D341Med (cell line): ENCODE data around the gene CDKN2A.

Experiments used
- DNase-seq: peaks from one replicate; pipeline ENCODE4 v3.0.0; 2012; ENCODE audit warnings: low spot score

The CDKN2A gene

GRCh38 chr9:21993893-21994555 lies at the start of gene CDKN2A:
CDKN2A (minus strand) TSS chr9:21994392.
- DNase-seq, result no peak

GRCh38 chr9:22043928-22044327 lies 49.7 kb upstream of the CDKN2A start:
- no peak for DNase-seq

GRCh38 chr9:22041775-22042174 lies 47.6 kb upstream of the CDKN2A start:
- no peak for DNase-seq

GRCh38 chr9:22041344-22041743 lies 47.2 kb upstream of the CDKN2A start:
- DNase-seq, result no peak

GRCh38 chr9:22040760-22041159 lies 46.6 kb upstream of the CDKN2A start:
- no peak for DNase-seq

GRCh38 chr9:22039258-22039657 lies 45.1 kb upstream of the CDKN2A start:
- no peak for DNase-seq

DNA sequence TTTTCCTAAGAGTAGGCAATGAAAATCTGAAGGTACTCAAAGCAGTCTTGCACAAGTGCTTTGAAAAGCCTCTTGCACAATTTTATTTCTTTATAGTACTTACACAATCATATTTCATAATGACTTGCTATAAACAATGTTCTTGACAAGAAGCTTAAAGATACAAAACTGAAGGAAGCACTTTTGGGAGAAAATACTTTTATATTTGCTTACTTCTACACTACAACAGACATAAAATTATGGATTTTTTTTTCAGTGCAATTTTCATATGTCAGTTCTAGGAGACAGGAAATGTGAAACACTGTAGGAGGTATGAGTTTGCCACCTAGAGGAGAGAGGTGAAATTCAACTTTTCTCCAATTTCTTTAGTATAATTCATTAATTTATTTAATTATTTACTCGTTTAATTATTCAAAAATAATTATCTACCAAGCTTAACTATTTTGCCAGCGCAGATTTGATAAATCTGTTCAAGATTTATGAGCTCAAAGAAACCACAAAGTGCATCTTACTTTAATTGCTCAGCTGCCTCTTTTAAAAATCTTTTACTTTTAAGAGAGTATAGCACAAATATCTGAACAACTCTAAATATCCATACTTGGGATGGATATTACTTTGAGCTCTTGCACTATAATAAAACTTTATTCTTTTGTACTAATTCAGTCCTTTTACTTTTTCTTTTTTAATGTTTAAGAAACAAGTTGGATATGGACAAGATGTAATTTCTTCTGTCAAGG lies 43.9 kb upstream of the CDKN2A start:
- DNase-seq, result no peak

- DNase-seq, result no peak
Observed at GRCh38 chr9:22036866-22037626, 42.9 kb upstream of the CDKN2A start.

- DNase-seq, result no peak
Observed at GRCh38 chr9:22035591-22036011, 41.4 kb upstream of the CDKN2A start.

DNA sequence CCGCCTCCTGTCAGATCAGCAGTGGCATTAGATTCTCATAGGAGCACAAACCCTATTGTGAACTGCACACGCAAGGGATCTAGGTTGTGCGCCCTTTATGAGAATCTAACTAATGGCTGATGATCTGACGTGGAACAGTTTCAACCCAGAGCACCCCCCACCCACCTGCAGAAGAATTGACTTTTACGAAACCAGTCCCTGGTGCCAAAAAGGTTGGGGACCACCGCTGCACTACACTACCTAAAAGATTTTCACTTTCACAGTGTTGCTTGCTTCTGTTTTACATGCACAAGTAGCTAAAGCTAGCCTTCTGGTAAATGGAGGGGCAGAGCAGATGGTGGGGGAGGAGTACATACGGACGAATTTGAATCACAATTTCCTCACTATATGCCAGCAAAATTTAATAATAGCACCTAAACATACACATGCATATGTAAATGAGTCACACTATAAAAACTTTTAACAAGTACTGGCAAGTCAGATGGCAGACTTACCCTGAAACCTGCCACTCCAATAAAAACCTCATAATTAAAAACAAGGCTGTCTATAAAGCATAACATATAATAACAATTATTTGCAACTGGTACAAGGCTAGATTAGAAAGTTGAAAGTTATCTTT lies 38.9 kb upstream of the CDKN2A start:
- no peak for DNase-seq

DNA sequence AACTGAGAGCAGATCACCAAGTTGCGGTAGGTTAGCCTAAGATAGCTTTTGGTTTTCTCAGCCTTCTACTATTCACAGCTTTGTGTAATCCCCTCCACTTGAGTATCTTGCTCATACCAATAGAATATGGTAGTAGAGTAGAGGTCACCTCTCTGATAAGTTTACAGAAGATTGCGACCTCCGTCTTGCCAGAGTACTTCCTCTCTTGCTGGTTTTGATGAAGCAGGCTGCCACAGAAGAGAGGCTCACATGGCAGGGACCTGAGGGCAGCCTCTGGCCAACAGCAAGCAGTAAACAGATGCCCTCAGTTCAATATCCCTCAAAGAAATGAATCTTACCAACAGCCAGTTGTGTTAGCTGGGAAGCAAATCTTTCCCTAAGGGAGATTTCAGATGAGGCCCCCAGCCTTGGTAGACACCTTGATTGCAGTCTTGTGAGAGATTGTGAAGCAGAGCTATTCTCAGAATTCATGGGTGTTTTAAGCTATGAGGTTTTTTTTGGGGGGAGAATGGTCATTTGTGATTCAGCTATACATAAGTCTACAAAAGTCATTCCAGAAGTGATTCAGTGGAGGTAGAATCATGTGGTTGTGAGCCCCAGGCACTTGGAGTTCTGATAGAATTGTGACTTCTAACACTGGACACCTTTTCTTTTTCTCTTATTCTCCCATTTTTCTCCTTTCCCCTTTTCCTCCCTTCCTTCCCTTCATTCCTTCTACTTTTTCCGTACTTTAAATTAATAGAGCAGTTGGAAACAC lies 37.6 kb upstream of the CDKN2A start:
- no peak for DNase-seq

DNA sequence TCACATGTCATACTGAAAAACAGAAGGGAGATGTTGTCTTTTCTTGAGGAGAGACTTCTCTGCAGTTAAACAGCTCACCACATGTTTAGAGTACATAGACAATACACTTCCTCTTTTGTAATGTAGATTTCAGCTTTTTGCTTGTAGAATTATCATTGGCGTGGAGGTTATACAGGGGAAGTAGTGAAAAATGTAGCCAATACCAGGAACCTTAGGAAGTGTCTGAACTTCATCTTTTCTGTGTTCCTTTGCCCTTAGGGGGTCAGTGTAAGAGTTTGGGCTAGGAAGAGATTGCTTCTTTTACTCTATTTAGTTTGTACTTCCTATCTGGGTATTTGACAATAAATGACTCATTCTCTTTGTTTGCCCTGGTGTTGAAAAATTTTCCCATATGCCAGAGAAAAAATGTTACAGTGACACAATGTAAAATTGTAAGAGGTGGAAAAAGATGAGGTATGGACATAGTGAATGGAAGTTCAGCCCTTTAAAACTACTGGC lies 36.0 kb upstream of the CDKN2A start:
- DNase-seq, result no peak

DNA sequence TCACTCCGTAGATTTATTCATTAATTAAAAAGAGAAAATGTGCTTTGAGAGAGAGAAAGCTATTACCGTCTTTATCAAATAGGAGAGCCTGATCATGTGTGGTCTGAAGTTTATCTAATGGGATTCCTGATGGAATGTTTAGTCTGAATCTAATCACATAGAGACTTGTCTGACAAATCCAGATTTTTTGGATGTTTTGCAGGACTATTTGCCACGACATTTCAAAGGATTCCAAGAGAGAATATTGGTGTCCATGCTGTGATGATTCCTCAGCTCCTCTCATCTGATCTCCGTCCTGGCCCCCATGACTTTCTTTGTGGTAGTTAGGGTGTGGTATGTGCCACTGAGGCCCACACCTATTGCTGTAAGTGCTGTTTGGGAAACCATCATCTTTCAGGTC lies 35.0 kb upstream of the CDKN2A start:
- DNase-seq, result no peak

DNA sequence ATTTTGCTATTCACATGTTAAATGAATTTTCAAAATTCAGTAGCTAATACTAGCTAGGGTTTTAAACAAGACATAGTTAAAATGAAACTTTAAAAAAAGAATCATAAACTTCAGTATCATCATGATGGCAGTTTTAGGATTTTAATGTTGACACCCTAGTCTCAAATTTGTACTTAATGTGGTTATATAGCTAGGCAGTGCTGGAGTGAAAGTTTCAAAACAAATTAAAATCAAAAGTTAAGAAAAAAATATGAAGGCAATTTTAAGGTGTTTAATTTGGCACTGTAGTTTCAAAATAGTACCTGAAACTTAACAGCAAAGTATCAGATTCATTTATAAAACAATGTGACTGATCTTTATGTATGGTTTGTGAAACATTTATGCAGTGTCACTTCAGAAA lies 34.2 kb upstream of the CDKN2A start:
- DNase-seq, result no peak

DNA sequence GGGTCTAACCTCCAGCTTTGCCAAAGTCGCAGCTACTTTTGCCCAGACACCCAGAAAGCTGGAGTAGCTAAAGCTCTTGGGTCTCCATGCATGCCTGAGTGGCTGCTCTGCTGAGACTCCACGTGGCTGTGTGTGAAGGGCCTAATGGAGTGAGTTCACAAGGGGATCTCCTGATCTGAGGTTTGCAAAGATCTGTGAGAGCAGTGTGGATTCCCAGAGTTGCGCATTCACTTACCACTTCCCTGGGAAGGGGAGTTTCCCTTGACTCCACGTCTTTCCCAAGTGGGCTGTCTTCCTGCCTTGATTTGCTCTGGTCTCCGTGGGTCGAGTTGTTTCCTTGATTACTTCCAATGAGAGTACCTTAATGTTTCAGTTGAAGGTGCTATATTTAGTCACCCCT lies 32.5 kb upstream of the CDKN2A start:
- DNase-seq, result no peak

- DNase-seq, result no peak
Observed at GRCh38 chr9:22022396-22022795, 28.2 kb upstream of the CDKN2A start.

GRCh38 chr9:22010866-22011625 lies 16.9 kb upstream of the CDKN2A start:
- no peak for DNase-seq

DNA sequence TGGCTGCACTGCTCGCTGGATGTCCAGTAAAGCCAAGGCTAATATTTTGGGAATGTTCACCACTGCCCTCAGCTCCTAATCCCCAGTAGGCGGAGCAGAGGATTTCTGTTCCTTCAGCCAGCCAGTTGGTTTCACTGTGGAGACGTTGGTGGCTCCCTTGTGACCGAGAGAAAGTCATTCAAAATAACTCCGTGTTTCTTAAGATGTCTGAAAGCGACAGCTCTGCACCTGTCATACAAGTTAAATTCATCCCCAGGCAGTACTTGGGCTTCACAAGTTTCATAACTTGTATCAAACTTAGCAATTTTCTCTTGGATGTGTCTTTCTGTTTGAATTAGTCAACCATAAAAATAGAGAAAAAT lies 15.3 kb upstream of the CDKN2A start:
- DNase-seq, result no peak

DNA sequence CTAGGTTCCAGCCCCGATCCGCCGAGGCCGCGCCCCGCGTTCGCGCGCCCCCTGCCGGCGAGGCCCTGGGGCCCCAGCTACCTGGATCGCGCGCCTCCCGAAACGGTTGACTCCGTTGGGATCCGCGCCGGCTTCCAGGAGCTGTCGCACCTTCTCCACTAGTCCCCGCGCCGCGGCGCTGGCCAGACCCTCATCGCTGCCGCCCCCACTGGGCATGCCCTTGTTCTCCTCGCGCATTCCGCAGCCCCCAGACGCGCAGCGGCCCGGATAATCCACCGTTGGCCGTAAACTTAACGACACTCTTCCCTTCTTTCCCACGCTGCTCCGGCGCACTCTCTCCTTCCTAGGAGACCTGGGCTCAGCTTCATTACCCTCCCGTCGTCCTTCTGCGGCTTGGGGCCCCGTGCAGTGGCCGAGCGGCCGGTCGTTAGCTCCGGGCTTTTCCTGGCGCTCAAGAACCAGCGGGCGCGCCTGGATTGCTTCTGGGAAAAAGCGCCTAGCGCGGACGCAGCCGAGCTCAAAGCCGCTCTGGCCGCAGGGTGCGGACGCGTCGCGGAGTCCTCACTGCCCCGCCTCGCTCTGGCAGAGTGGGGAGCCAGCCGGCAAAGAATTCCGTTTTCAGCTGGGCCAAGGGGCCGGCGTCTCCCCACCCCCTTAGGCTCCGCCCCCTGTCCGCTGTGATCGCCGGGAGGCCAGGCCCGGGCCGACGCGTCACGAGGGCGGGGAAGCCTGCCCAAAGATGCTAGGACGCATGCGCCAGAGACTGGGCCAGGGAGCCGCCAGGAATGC lies 14.7 kb upstream of the CDKN2A start, which contains the start of gene CDKN2B:
TSS of gene CDKN2B (minus strand) at position 589 of the 789 bp plus-strand sequence. CDS start at position 237, 352 bp downstream.
- DNase-seq, result peak; percentile 97

DNA sequence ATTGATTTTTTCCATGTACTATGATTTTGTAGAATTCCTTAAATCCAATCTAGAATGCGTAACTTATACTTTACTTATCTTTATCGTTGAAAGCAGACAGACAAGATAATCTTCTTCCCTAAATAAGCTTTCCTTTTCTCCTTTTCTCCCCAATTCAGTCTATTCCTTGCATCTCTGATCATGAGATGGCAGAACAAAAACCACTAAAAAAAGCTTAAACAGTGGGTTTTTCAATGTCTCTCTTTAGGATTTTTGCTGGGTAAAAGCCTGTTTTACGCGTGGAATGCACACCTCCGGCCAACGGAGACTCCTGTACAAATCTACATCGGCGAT lies 14.2 kb upstream of the CDKN2A start:
- no peak for DNase-seq
